Trophoblast cell (in vitro differentiated cells and primary cell): Measurements from ENCODE around the gene CAMK4.

Experiments used
- DNase-seq, 2 donors: peaks; one replicate each; pipeline ENCODE4 v3.0.0-alpha.2; 2016
- H2AFZ ChIP-seq: 2 replicates; pipeline ENCODE4 v1.6.1; 2013; ENCODE audit warnings: low read length, moderate library complexity, mild to moderate bottlenecking; ENCODE audit not compliant: insufficient read depth, poor library complexity
- H2AK5ac ChIP-seq: 2 replicates; pipeline ENCODE4 v1.6.1; 2013; ENCODE audit warnings: mild to moderate bottlenecking, low read length
- H2BK120ac ChIP-seq: 2 replicates; pipeline ENCODE4 v1.6.1; 2013; ENCODE audit warnings: low read length, mild to moderate bottlenecking, moderate library complexity; ENCODE audit not compliant: insufficient read depth, poor library complexity
- H2BK12ac ChIP-seq: 2 replicates; pipeline ENCODE4 v1.6.1; 2013; ENCODE audit warnings: mild to moderate bottlenecking, low read length, moderate library complexity
- H2BK5ac ChIP-seq: 2 replicates; pipeline ENCODE4 v1.6.1; 2013; ENCODE audit warnings: low read length, low read depth, moderate library complexity, mild to moderate bottlenecking; ENCODE audit not compliant: poor library complexity
- H3K14ac ChIP-seq: 2 replicates; pipeline ENCODE4 v1.6.1; 2013; ENCODE audit warnings: mild to moderate bottlenecking, low read length
- H3K18ac ChIP-seq: 2 replicates; pipeline ENCODE4 v1.6.1; 2013; ENCODE audit warnings: mild to moderate bottlenecking, low read length
- H3K23ac ChIP-seq: 2 replicates; pipeline ENCODE4 v1.6.1; 2013; ENCODE audit warnings: low read length
- H3K27ac ChIP-seq: 2 replicates; pipeline ENCODE4 v1.5.1; 2013; ENCODE audit warnings: low read depth, mild to moderate bottlenecking, inconsistent platforms, low read length, moderate library complexity
- H3K27me3 ChIP-seq: 2 replicates; pipeline ENCODE4 v1.6.1; 2013; ENCODE audit warnings: inconsistent platforms, mild to moderate bottlenecking, low read length, moderate library complexity; ENCODE audit not compliant: insufficient read depth
- H3K36me3 ChIP-seq, 2 experiments: 1 replicate in 1 of 2; 2 replicates in 1 of 2; pipeline ENCODE4 v1.6.1; 2013; ENCODE audit warnings: low read length in 2 of 2, mild to moderate bottlenecking in 2 of 2, moderate library complexity in 1 of 2; ENCODE audit not compliant: insufficient read depth in 2 of 2, control insufficient read depth in 1 of 2
- H3K4ac ChIP-seq: 2 replicates; pipeline ENCODE4 v1.6.1; 2013; ENCODE audit warnings: low read depth, mild to moderate bottlenecking, low read length, moderate library complexity
- H3K4me1 ChIP-seq, 2 experiments: 1 replicate in 1 of 2; 2 replicates in 1 of 2; pipeline ENCODE4 v1.6.1; 2013; ENCODE audit warnings: low read length in 2 of 2, mild to moderate bottlenecking in 2 of 2, moderate library complexity in 1 of 2; ENCODE audit not compliant: insufficient read depth in 2 of 2, control insufficient read depth in 1 of 2
- H3K4me2 ChIP-seq: 2 replicates; pipeline ENCODE4 v1.6.1; 2013; ENCODE audit warnings: inconsistent platforms, mild to moderate bottlenecking, low read length, moderate library complexity
- H3K4me3 ChIP-seq: 2 replicates; pipeline ENCODE4 v1.5.1; 2013; ENCODE audit warnings: mild to moderate bottlenecking, low read depth, low read length, inconsistent platforms
- H3K79me1 ChIP-seq: one replicate; pipeline ENCODE4 v1.6.1; 2013; ENCODE audit warnings: low read length
- H3K79me2 ChIP-seq: 2 replicates; pipeline ENCODE4 v1.6.1; 2013; ENCODE audit warnings: low read length, mild to moderate bottlenecking; ENCODE audit not compliant: control insufficient read depth, insufficient read depth, poor library complexity
- H3K9ac ChIP-seq: 2 replicates; pipeline ENCODE4 v1.6.1; 2013; ENCODE audit warnings: mild to moderate bottlenecking, low read length
- H3K9me3 ChIP-seq: 2 replicates; pipeline ENCODE4 v1.6.1; 2013; ENCODE audit warnings: low read depth, mild to moderate bottlenecking, control low read depth, inconsistent platforms, low read length; ENCODE audit not compliant: insufficient read depth
- H4K12ac ChIP-seq: 2 replicates; pipeline ENCODE4 v1.6.1; 2013; ENCODE audit warnings: low read depth, mild to moderate bottlenecking, low read length, moderate library complexity
- H4K8ac ChIP-seq: 2 replicates; pipeline ENCODE4 v1.6.1; 2013; ENCODE audit warnings: low read depth, mild to moderate bottlenecking, low read length, moderate library complexity
- H4K91ac ChIP-seq: one replicate; pipeline ENCODE4 v1.6.1; 2013; ENCODE audit warnings: low read depth, mild to moderate bottlenecking, low read length, moderate library complexity
- WGBS: extraction: QIAGEN DNeasy Blood & Tissue Kit; methylation state at CpG from one replicate; pipeline ENCODE4 v1.1.7; 2013; ENCODE audit warnings: missing lambda C conversion rate; ENCODE audit not compliant: insufficient read length, insufficient coverage; ENCODE audit errors: extremely low coverage; 5-methylcytosine and 5-hydroxymethylcytosine counted together

Gene CAMK4

DNA sequence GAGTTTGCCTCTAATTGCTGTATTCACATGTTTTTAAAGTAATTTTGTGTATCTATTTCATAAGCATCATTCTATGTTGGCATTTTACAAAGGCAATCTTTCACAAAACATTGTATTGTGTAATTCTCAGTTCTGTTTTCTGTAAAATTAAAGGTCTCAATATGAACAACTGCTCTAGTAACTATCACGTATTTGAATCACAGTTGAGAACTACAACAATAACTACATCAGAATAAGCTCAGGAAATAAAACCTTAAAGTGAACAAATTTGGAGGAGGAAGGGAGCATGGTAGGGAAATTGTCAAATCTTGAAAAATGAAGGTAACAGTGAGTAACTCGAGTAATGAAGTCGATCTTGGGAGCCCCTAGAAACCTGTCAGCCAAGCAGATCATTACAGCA lies 22.5 kb upstream of the CAMK4 start:
- no peak overlapping the region for H3K9ac ChIP-seq
- WGBS = no CpG with 5 or more reads among the region's 3 CpGs
- no peaks in the 10 kb centered on the region for H3K27me3 ChIP-seq

DNA sequence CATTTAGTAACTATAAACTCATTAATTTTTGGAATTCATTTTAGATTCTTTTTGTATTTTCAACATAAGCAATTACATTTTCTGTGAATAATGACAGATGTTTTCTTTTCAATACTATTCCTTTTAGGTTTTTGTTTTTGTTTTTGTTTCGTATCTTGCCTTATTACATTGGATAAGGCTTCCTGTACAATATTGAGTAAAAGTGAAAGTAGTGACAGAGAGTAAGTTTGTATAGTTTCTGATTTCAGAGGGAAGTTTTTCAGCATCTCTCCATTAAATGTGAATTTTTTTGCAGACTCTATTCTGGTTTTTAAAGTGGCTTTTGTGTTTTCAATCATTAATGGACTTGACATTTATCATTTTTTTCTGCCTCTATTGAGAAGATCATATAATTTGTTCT lies 12.8 kb upstream of the CAMK4 start:
- Histone ChIP-seq H4K12ac (no peak overlapping the region), H2AFZ (no peak overlapping the region), H3K23ac (no peak overlapping the region), H3K4me2 (no peak overlapping the region), H2BK12ac (no peak overlapping the region), H3K18ac (no peak overlapping the region), H3K4ac (no peak overlapping the region), H3K79me1 (no peaks in the 10 kb centered on the region), H3K27me3 (no peaks in the 10 kb centered on the region), H3K36me3 (no peaks in the 10 kb centered on the region), H3K9ac (no peak overlapping the region), H2BK5ac (no peak overlapping the region), H2BK120ac (no peak overlapping the region), H2AK5ac (no peak overlapping the region), H3K9me3 (no peaks in the 10 kb centered on the region), H3K14ac (no peak overlapping the region), H4K8ac (no peak overlapping the region), H3K4me3 (no peak overlapping the region), H3K27ac (no peak overlapping the region), H4K91ac (no peak overlapping the region), H3K4me1 (no peaks in the 10 kb centered on the region), H3K79me2 (no peaks in the 10 kb centered on the region)
- no CpG with 5 or more reads among the region's 1 CpG for WGBS
- no peak for DNase-seq

More for the DNA sequence above, 22.5 kb upstream of the CAMK4 start:
- H3K4me2 ChIP-seq = no peak overlapping the region
- no peak for DNase-seq
- H3K9me3 ChIP-seq = no peaks in the 10 kb centered on the region
- H3K4me3 ChIP-seq = no peak overlapping the region
- no peak overlapping the region for H4K8ac ChIP-seq
- no peaks in the 10 kb centered on the region for H3K36me3 ChIP-seq
- H3K79me1 ChIP-seq = no peaks in the 10 kb centered on the region
- no peak overlapping the region for H2AFZ ChIP-seq
- H2BK120ac ChIP-seq = no peak overlapping the region
- H4K91ac ChIP-seq = no peak overlapping the region
- H4K12ac ChIP-seq = no peak overlapping the region
- no peak overlapping the region for H2BK5ac ChIP-seq
- no peaks in the 10 kb centered on the region for H3K4me1 ChIP-seq
- no peak overlapping the region for H2BK12ac ChIP-seq
- no peak overlapping the region for H3K23ac ChIP-seq
- H3K27ac ChIP-seq = no peak overlapping the region
- no peaks in the 10 kb centered on the region for H3K79me2 ChIP-seq
- no peak overlapping the region for H3K4ac ChIP-seq
- no peak overlapping the region for H3K18ac ChIP-seq
- H2AK5ac ChIP-seq = no peak overlapping the region
- H3K14ac ChIP-seq = no peak overlapping the region

DNA sequence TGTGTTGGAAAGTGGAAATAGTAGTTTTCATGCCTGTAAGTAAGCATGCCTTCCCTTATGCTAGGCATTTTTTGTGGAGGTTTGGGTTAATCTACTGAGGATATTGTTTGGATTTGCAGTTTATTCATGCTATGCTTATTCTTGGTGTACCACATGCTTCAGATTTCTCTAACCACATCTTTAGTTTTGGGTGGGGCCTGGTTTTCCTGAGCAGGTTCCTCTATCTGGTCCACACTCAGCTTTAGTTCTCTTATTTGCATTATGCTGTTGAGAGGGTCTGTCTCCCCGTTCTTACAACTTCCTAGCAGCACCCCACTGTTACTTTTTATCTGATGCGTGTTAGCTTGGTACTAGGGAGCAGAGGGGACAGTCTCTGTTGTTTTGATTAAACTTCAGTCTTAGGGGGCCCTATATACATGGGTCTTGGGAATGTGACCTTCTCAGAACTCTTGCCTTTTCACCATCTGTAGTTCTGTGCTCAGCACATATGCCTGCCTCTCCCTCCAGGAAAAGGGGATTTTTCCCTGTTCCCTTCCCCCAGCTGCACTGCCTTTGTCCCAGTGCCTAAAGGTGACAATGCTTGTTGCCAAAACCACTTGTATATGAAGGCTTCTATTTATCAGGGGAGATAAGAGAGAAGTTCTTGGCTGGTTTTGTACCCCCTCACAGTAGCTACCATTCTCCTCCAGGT lies 10.0 kb upstream of the CAMK4 start:
- Histone ChIP-seq H3K4ac (no peak overlapping the region), H3K27ac (no peak overlapping the region), H4K8ac (no peak overlapping the region), H2BK120ac (no peak overlapping the region), H3K79me1 (no peaks in the 10 kb centered on the region), H2AK5ac (no peak overlapping the region), H3K14ac (no peak overlapping the region), H3K79me2 (no peaks in the 10 kb centered on the region), H4K91ac (no peak overlapping the region), H3K4me1 (no peaks in the 10 kb centered on the region), H3K23ac (no peak overlapping the region), H3K4me3 (no peak overlapping the region), H3K9me3 (no peaks in the 10 kb centered on the region), H2BK12ac (no peak overlapping the region), H3K36me3 (no peaks in the 10 kb centered on the region), H3K27me3 (no peaks in the 10 kb centered on the region), H3K9ac (no peak overlapping the region), H2BK5ac (no peak overlapping the region), H3K18ac (no peak overlapping the region), H4K12ac (no peak overlapping the region), H3K4me2 (no peak overlapping the region), H2AFZ (no peak overlapping the region)
- no peak for DNase-seq
- WGBS = no CpG with 5 or more reads among the region's 2 CpGs

DNA sequence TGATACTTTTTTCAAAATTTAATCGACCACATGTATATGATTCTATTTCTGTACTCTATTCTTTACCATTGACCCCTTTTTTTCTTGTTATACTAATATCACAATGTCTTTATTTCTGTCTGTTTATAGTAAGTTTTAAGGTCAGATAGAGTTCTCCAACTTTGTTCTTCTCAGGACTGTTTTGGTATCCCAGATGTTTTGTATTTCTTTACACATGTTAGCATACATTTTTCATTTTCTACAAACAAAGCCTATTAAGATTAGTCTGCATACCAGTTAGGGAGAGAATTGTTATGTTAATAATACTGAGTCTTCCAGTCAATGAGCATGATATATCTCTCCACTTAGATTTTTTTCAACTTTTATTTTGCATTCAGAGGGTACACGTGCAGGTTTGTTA lies 8.2 kb upstream of the CAMK4 start:
- Histone ChIP-seq H3K14ac (no peak overlapping the region), H3K4me3 (no peak overlapping the region), H4K8ac (no peak overlapping the region), H2BK120ac (no peak overlapping the region), H4K12ac (no peak overlapping the region), H3K18ac (no peak overlapping the region), H3K4me1 (no peaks in the 10 kb centered on the region), H4K91ac (no peak overlapping the region), H3K79me1 (no peaks in the 10 kb centered on the region), H3K36me3 (no peaks in the 10 kb centered on the region), H3K27ac (no peak overlapping the region), H3K27me3 (no peaks in the 10 kb centered on the region), H3K23ac (no peak overlapping the region), H3K4ac (no peak overlapping the region), H2AFZ (no peak overlapping the region), H3K4me2 (no peak overlapping the region), H2BK5ac (no peak overlapping the region), H2BK12ac (no peak overlapping the region), H2AK5ac (no peak overlapping the region), H3K9ac (no peak overlapping the region), H3K9me3 (no peaks in the 10 kb centered on the region), H3K79me2 (no peaks in the 10 kb centered on the region)
- no CpG with 5 or more reads among the region's 2 CpGs for WGBS
- no peak for DNase-seq
